ENCODE results near the gene LLGL2.

GRCh38 chr17:75590849-75591721 is 65.6 kb downstream of the LLGL2 start:
- TF ChIP-seq POLR2AphosphoS5 (IDR thresholded peaks at IDR 0.05), result no peak
- TF ChIP-seq CTCF (IDR thresholded peaks at IDR 0.05), result no peak
